GM23248 (cell line): ENCODE measurements around the gene MIGA1.

Experiments
- EZH2 ChIP-seq: fragments of 200-600 bp; sonication (generic); IDR thresholded peaks from 2 replicates; pipeline ENCODE4 v1.6.1; 2018; ENCODE audit warnings: antibody characterized with exemption, mild to moderate bottlenecking; ENCODE audit not compliant: insufficient read depth, poor library complexity, severe bottlenecking
- EZH2phosphoT487 ChIP-seq: fragments of 200-600 bp; sonication (generic); IDR thresholded peaks from 2 replicates; pipeline ENCODE4 v1.6.1; 2018; ENCODE audit warnings: antibody characterized with exemption, moderate library complexity, mild to moderate bottlenecking, low read depth; ENCODE audit not compliant: insufficient read depth

DNA sequence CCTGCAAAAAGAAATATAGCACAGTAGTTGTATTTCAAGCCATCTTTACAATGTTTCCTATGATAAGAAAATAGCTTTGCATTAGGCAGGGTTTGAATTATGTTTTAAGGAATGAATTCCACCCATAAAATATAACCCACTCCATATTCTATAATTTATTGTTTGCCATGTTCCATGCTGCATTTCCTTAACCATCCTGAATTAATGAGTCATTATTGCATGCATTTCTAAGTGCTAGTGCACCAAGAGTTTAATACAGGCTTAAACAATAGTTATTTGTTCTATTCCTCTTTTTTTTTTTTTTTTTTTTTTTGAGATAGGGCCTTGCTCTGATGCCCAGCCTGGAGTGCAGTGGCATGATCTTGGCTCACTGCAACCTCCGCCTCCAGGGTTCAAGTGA lies 45.2 kb downstream of the MIGA1 start:
- TF ChIP-seq EZH2 (no peak), EZH2phosphoT487 (no peak)
